Stimulated activated CD4-positive, alpha-beta T cell treated with anti-CD3 and anti-CD28 coated beads, TNF-alpha, amount 100 ng/mL, for 48 hours (primary cell): ENCODE results near the gene TAOK1.
"Not testable (repeated sequence)": the region's sequence is repeated elsewhere in the genome, so short reads cannot be mapped to it uniquely, and the experiment has no call there.

Experiments used
- DNase-seq, 3 donors: peaks; one replicate each; pipeline ENCODE4 v3.0.0-alpha.2; 2020; ENCODE audit warnings: low read depth in 3 of 3

The TAOK1 gene

GRCh38 chr17:29546830-29547229 lies 156.7 kb downstream of the TAOK1 start:
- no peak for DNase-seq

DNA sequence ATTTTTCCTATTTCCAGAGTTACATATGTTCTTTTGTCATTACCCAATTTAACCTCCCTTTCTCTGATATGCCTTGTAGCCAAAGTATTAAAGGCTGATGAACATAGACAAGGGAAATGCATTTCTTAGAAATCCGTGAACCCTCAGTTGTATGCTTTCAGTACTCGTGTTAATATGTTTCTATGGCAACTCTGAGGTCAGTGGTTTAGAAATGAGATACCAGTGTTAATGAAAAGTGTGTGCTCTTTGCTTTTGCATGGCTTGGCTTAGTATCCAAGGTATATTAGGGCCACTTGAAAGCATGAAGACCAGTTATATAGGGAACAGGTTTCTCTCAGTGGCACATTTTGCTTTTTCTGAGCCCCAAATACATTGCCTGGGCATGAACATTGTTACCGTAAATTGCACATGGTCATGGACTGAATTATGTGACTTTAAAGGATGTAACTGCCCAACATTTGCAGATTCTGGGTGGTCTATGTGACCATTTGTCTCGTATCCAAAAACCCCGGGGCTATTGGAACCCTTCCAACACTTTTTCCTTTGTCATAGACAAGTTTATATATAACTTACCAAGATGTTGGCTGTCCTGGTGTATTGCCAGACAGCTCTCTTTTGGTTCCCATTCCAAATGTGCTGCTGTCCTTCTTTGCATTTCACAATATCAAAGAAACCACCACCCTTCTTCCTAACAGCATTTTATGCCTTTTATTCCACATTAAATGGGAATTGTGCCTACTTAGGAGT lies 159.2 kb downstream of the TAOK1 start:
- DNase-seq = no peak

DNA sequence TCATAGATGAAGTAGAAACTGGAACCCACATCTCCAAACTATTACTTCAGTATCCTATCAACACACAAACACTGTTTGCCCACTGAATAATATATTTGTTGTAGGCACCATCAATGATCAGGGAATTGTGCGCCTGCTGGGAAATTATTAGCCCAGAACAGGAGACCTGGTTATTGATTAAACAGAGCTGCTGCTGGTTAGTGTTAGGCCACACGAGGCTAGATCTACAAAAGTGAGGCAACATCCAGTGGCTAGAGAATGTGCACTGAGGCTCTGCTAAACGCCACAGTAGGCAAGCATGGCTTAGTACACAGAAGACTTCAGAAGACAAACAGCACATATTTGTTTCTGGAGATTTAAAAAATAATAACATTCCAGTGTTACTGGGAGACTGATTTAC lies 165.7 kb downstream of the TAOK1 start:
- DNase-seq = no peak

GRCh38 chr17:29557085-29557738 lies 167.0 kb downstream of the TAOK1 start:
- no peak for DNase-seq

DNA sequence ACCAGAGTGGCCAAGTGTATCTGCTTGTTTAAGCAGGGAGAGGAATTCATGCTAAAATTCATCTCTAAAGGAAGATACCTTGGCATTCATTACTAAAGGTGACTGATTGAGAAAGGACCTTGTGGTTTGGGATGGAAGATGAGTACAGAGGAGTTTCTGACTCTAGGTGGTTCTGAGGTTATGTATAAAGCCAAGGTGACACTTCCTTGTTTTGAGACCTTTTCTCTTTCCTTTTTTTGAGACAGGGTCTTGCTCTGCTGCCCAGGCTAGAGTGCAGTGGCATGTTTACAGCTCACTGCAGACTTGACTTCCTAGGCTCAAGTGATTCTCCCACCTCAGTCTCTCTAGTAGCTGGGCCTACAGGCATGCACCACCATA lies 167.6 kb downstream of the TAOK1 start:
- DNase-seq = no peak

GRCh38 chr17:29558139-29558538 lies 168.0 kb downstream of the TAOK1 start:
- not testable (repeated sequence) for DNase-seq

GRCh38 chr17:29559640-29560039 lies 169.5 kb downstream of the TAOK1 start:
- DNase-seq = no peak

DNA sequence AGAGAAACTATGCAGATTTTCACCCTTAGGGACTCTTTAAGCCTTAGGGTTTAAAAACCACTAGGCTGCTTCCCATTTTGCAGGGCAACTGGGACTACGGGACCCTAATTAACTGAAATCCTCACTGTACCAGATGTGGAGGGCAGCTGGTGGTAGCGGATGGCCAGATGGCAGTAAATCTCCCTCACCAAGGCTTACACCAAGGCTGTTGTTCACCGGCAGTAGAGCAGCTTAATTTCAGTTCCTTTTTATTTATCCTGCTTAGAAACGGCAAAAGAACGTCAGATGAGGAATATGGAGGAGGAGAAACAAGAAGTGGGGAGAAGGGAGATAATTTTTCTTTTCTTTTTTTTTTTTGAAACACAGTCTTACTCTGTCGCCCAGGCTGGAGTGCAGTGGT lies 170.2 kb downstream of the TAOK1 start:
- no peak for DNase-seq

GRCh38 chr17:29561554-29562517 lies 171.7 kb downstream of the TAOK1 start:
- DNase-seq = no peak

DNA sequence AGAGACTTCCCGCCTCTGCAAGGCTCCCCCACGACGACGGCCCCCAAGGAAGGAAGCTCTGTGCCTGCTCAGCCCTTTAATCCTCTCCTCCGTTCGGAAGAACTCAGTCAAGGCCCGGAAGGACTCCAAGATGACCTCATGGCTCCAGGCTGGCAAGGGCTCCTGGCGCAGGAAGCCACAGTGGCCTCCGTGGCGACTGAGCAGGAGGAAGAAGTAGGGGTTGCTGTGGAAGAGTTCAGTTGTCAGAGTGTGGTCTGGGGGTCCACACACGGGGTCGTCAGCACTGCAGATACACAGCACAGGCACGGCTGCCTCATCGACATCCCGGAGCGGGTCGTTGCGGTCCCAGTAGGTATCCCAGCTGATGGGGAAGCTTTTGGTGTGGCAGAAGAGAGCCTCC lies 172.5 kb downstream of the TAOK1 start:
- no peak for DNase-seq

- no peak for DNase-seq
Measured at GRCh38 chr17:29563816-29564215, 173.7 kb downstream of the TAOK1 start.

DNA sequence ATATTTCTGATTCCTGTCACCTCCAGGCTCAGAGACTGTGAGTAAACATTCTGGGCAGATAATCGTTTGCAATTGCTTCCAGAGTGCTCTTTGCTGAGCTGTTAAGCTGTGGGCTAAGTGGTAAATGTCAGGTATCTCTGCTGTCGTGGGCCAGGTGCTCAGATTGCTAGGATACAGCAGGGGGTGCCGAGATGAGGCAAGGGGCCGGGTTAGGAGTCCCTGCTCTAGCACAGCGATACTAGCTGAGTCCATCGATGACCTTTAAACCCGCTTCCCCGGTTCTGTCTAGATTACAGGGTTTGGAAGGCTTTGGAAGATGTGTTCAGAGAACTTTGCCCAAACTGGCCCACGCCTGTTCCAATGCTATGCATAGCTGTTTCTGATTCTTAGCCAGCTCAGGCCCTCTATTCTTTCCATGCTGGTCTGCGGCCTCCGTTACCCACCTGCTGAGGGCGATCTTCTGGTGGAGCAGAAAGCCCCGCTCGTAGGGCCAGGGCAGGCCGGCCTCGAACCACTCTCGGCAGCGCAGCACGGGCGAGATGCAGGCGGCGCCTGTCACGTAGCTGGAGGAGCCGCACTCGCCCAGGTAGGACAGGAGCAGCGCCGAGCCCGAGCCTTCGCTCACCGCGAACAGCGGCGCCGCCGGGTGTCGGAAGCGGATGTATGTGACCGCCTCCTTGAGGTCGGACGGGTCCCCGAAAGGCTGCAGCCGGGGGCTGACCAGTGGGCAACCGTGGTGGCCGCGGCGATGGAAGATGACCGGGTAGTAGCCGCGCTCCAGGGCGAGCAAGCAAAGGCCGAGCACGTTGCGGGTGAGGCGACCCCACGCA lies 175.7 kb downstream of the TAOK1 start:
- peak in 1 of 3 donors; percentile 36 for DNase-seq

GRCh38 chr17:29566473-29567303 lies 176.5 kb downstream of the TAOK1 start, which contains the start of gene ABHD15:
ABHD15 (minus strand) TSS chr17:29567037; CDS start chr17:29566966, 71 bp downstream.
- peak in 2 of 3 donors; percentile 34 to 51 for DNase-seq

DNA sequence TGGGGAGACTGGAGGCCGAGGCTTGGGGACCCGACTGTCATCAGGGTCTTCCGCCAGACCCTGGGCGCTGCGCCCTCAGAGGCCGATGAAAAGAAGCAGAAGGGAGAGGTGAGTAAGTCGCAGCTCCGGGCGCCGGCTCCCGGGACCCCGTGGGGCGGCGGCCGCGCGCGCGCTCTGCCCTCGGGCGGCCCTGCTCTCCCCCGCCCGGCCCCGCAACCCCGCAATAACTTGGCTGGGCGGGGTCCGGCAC lies 177.1 kb downstream of the TAOK1 start:
- DNase-seq = no peak

DNA sequence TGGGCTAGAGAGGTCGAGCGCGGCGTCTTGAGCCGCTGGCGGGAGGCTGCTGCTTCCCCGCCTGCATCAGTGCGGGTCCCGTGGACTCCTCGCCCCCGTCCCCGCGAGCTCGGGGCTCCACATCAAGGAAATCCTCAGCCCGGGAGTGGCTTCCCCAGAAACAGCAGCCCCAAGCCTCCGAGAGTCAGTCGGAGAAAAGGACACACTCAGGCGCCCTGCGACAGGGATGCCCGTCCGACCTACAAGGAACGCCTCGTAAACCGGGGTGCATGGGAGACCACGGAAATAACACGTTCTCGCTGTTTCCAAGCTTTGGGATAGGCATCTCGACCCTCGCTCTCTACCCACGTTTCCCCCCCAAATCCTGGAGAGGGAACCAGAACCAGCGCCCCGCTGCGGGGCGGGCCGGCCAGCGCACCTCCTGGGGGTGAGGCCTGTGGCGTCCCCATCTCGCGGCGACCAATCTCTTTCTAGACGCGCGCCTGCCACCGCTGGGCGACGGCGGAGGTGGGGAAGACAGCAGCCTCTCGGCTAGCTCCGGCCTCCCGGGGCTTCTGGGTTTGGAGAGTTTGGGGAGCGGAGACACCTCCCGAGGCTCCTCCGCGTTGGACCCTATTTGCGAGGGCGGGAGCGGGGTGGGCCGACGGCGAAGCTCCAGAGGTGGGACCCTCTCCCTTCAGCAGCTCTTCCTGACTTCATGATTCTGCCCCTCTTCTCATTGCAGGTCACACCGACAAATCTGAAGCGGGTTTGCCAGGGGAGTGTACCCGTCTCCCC lies 177.6 kb downstream of the TAOK1 start:
- DNase-seq = peak in 2 of 3 donors; percentile 69 to 73

- DNase-seq = peak; percentile 72 to 84 (median 79)
Measured at GRCh38 chr17:29568331-29569244, 178.4 kb downstream of the TAOK1 start, which contains the start of gene TP53I13. TP53I13 (plus strand) TSS chr17:29568701; CDS start chr17:29568759, 58 bp downstream.

GRCh38 chr17:29569245-29569950 lies 179.2 kb downstream of the TAOK1 start:
- DNase-seq = no peak

- no peak for DNase-seq
Measured at GRCh38 chr17:29570521-29570920, 180.4 kb downstream of the TAOK1 start.
